DMS53 treated with DMSO at 0.1 percent for 48 hours (cell line): ENCODE data around the gene USP17L13.
"Not testable (repeated sequence)": the region's sequence is repeated elsewhere in the genome, so short reads cannot be mapped to it uniquely, and the experiment has no call there.

Experiments used
- DNase-seq: peaks from one replicate; lab custom pipeline; 2025; ENCODE audit not compliant: unreplicated experiment; lab: John Stamatoyannopoulos, UW

Gene USP17L13, protein sequence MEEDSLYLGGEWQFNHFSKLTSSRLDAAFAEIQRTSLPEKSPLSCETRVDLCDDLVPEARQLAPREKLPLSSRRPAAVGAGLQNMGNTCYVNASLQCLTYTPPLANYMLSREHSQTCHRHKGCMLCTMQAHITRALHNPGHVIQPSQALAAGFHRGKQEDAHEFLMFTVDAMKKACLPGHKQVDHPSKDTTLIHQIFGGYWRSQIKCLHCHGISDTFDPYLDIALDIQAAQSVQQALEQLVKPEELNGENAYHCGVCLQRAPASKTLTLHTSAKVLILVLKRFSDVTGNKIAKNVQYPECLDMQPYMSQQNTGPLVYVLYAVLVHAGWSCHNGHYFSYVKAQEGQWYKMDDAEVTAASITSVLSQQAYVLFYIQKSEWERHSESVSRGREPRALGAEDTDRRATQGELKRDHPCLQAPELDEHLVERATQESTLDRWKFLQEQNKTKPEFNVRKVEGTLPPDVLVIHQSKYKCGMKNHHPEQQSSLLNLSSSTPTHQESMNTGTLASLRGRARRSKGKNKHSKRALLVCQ

DNA sequence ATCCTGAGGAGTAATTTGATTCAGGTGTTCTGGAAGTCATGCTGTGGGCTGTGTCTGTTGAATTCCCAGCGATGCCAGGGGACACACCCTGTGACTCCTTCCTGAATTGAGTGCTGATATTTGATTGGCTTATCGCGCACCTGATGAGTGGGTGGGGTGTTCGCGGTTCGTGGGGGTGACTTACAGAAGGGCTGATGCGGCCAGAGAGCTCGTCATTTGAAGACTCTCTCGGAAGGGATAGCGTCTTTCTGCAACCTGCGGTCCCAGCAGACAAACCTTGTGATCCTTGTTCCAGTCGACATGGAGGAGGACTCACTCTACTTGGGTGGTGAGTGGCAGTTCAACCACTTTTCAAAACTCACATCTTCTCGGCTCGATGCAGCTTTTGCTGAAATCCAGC lies at the start of gene USP17L13:
USP17L13 (plus strand) TSS at position 301 of the 400 bp plus-strand sequence; CDS start at position 301, 0 bp downstream.
- not testable (repeated sequence) for DNase-seq

DNA sequence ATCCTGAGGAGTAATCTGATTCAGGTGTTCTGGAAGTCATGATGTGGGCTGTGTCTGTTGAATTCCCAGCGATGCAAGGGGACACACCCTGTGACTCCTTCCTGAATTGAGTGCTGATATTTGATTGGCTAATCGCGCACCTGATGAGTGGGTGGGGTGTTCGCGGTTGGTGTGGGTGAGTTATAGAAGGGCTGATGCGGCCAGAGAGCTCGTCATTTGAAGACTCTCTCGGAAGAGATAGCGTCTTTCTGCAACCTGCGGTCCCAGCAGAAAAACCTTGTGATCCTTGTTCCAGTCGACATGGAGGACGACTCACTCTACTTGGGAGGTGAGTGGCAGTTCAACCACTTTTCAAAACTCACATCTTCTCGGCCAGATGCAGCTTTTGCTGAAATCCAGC lies 14.3 kb upstream of the USP17L13 start, which contains the start of gene USP17L10:
USP17L10 (plus strand) TSS at position 301 of the 400 bp plus-strand sequence; CDS start at position 301, 0 bp downstream.
- not testable (repeated sequence) for DNase-seq

DNA sequence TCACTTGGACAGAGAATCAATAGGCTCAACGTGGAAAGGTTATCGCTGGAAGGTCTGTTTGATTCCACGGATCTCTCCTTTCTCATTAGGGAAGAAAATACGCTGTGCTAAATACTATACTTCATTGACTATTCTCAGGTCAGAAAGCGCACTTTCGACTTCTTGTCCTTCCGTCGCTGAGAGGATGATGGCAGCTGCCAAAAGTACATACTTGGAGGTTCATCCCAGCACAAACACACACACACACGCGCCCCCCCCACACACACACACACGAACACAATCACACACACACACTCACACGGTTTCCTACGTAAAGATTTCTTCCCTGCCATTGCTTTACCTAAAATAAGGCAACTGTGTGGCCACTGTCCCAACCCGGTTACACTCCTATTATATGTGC lies 10.0 kb upstream of the USP17L13 start:
- DNase-seq, result not testable (repeated sequence)

DNA sequence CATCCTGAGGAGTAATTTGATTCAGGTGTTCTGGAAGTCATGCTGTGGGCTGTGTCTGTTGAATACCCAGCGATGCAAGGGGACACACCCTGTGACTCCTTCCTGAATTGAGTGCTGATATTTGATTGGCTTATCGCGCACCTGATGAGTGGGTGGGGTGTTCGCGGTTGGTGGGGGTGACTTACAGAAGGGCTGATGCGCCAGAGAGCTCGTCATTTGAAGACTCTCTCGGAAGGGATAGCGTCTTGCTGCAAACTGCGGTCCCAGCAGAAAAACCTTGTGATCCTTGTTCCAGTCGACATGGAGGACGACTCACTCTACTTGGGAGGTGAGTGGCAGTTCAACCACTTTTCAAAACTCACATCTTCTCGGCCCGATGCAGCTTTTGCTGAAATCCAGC lies 9.6 kb upstream of the USP17L13 start, which contains the start of gene USP17L11:
USP17L11 (plus strand) TSS at position 301 of the 400 bp plus-strand sequence; CDS start at position 301, 0 bp downstream.
- DNase-seq, result not testable (repeated sequence)

DNA sequence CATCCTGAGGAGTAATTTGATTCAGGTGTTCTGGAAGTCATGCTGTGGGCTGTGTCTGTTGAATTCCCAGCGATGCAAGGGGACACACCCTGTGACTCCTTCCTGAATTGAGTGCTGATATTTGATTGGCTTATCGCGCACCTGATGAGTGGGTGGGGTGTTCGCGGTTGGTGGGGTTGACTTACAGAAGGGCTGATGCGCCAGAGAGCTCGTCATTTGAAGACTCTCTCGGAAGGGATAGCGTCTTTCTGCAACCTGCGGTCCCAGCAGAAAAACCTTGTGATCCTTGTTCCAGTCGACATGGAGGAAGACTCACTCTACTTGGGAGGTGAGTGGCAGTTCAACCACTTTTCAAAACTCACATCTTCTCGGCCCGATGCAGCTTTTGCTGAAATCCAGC lies 4.8 kb upstream of the USP17L13 start, which contains the start of gene USP17L12:
USP17L12 (plus strand) TSS at position 301 of the 400 bp plus-strand sequence; CDS start at position 301, 0 bp downstream.
- not testable (repeated sequence) for DNase-seq

DNA sequence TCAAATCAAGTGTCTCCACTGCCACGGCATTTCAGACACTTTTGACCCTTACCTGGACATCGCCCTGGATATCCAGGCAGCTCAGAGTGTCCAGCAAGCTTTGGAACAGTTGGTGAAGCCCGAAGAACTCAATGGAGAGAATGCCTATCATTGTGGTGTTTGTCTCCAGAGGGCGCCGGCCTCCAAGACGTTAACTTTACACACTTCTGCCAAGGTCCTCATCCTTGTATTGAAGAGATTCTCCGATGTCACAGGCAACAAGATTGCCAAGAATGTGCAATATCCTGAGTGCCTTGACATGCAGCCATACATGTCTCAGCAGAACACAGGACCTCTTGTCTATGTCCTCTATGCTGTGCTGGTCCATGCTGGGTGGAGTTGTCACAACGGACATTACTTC lies 5.6 kb downstream of the USP17L13 start:
- not testable (repeated sequence) for DNase-seq

DNA sequence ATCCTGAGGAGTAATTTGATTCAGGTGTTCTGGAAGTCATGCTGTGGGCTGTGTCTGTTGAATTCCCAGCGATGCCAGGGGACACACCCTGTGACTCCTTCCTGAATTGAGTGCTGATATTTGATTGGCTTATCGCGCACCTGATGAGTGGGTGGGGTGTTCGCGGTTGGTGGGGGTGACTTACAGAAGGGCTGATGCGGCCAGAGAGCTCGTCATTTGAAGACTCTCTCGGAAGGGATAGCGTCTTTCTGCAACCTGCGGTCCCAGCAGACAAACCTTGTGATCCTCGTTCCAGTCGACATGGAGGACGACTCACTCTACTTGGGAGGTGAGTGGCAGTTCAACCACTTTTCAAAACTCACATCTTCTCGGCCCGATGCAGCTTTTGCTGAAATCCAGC lies 9.4 kb downstream of the USP17L13 start, which contains the start of gene USP17L15:
USP17L15 (plus strand) TSS at position 301 of the 400 bp plus-strand sequence; CDS start at position 301, 0 bp downstream.
- DNase-seq, result not testable (repeated sequence)

DNA sequence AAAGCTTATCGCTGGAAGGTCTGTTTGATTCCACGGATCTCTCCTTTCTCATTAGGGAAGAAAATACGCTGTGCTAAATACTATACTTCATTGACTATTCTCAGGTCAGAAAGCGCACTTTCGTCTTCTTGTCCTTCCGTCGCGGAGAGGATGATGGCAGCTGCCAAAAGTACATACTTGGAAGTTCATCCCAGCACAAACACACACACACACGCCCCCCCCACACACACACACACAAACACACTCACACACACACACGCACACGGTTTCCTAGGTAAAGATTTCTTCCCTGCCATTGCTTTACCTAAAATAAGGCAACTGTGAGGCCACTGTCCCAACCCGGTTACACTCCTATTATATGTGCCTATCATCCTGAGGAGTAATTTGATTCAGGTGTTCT lies 13.8 kb downstream of the USP17L13 start:
- not testable (repeated sequence) for DNase-seq

DNA sequence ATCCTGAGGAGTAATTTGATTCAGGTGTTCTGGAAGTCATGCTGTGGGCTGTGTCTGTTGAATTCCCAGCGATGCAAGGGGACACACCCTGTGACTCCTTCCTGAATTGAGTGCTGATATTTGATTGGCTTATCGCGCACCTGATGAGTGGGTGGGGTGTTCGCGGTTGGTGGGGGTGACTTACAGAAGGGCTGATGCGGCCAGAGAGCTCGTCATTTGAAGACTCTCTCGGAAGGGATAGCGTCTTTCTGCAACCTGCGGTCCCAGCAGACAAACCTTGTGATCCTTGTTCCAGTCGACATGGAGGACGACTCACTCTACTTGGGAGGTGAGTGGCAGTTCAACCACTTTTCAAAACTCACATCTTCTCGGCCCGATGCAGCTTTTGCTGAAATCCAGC lies 18.9 kb downstream of the USP17L13 start, which contains the start of gene USP17L17:
USP17L17 (plus strand) TSS at position 301 of the 400 bp plus-strand sequence; CDS start at position 301, 0 bp downstream.
- not testable (repeated sequence) for DNase-seq

DNA sequence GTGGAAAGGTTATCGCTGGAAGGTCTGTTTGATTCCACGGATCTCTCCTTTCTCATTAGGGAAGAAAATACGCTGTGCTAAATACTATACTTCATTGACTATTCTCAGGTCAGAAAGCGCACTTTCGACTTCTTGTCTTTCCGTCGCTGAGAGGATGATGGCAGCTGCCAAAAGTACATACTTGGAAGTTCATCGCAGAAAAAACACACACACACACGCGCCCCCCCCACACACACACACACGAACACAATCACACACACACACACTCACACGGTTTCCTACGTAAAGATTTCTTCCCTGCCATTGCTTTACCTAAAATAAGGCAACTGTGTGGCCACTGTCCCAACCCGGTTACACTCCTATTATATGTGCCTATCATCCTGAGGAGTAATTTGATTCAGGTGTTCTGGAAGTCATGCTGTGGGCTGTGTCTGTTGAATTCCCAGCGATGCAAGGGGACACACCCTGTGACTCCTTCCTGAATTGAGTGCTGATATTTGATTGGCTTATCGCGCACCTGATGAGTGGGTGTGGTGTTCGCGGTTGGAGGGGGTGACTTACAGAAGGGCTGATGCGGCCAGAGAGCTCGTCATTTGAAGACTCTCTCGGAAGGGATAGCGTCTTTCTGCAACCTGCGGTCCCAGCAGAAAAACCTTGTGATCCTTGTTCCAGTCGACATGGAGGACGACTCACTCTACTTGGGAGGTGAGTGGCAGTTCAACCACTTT lies 23.4 kb downstream of the USP17L13 start, which contains the start of gene USP17L18:
USP17L18 (plus strand) TSS at position 678 of the 728 bp plus-strand sequence; CDS start at position 678, 0 bp downstream.
- not testable (repeated sequence) for DNase-seq

DNA sequence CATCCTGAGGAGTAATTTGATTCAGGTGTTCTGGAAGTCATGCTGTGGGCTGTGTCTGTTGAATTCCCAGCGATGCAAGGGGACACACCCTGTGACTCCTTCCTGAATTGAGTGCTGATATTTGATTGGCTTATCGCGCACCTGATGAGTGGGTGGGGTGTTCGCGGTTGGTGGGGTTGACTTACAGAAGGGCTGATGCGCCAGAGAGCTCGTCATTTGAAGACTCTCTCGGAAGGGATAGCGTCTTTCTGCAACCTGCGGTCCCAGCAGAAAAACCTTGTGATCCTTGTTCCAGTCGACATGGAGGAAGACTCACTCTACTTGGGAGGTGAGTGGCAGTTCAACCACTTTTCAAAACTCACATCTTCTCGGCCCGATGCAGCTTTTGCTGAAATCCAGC lies 28.4 kb downstream of the USP17L13 start, which contains the start of gene USP17L19:
USP17L19 (plus strand) TSS at position 301 of the 400 bp plus-strand sequence; CDS start at position 301, 0 bp downstream.
- not testable (repeated sequence) for DNase-seq

DNA sequence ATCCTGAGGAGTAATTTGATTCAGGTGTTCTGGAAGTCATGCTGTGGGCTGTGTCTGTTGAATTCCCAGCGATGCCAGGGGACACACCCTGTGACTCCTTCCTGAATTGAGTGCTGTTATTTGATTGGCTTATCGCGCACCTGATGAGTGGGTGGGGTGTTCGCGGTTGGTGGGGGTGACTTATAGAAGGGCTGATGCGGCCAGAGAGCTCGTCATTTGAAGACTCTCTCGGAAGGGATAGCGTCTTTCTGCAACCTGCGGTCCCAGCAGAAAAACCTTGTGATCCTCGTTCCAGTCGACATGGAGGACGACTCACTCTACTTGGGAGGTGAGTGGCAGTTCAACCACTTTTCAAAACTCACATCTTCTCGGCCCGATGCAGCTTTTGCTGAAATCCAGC lies 33.1 kb downstream of the USP17L13 start, which contains the start of gene USP17L20:
USP17L20 (plus strand) TSS at position 301 of the 400 bp plus-strand sequence; CDS start at position 301, 0 bp downstream.
- DNase-seq, result not testable (repeated sequence)

DNA sequence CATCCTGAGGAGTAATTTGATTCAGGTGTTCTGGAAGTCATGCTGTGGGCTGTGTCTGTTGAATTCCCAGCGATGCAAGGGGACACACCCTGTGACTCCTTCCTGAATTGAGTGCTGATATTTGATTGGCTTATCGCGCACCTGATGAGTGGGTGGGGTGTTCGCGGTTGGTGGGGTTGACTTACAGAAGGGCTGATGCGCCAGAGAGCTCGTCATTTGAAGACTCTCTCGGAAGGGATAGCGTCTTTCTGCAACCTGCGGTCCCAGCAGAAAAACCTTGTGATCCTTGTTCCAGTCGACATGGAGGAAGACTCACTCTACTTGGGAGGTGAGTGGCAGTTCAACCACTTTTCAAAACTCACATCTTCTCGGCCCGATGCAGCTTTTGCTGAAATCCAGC lies 37.9 kb downstream of the USP17L13 start, which contains the start of gene USP17L21:
USP17L21 (plus strand) TSS at position 301 of the 400 bp plus-strand sequence; CDS start at position 301, 0 bp downstream.
- DNase-seq, result not testable (repeated sequence)

DNA sequence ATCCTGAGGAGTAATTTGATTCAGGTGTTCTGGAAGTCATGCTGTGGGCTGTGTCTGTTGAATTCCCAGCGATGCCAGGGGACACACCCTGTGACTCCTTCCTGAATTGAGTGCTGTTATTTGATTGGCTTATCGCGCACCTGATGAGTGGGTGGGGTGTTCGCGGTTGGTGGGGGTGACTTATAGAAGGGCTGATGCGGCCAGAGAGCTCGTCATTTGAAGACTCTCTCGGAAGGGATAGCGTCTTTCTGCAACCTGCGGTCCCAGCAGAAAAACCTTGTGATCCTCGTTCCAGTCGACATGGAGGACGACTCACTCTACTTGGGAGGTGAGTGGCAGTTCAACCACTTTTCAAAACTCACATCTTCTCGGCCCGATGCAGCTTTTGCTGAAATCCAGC lies 42.6 kb downstream of the USP17L13 start, which contains the start of gene USP17L22:
USP17L22 (plus strand) TSS at position 301 of the 400 bp plus-strand sequence; CDS start at position 301, 0 bp downstream.
- not testable (repeated sequence) for DNase-seq

DNA sequence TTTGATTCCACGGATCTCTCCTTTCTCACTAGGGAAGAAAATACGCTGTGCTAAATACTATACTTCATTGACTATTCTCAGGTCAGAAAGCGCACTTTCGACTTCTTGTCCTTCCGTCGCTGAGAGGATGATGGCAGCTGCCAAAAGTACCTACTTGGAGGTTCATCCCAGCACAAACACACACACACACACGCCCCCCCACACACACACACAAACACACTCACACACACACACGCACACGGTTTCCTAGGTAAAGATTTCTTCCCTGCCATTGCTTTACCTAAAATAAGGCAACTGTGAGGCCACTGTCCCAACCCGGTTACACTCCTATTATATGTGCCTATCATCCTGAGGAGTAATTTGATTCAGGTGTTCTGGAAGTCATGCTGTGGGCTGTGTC lies 47.0 kb downstream of the USP17L13 start:
- DNase-seq, result not testable (repeated sequence)
